GM19043 (cell line): Measurements from ENCODE around the gene ERBB2.
"Not testable (repeated sequence)": the region's sequence is repeated elsewhere in the genome, so short reads cannot be mapped to it uniquely, and the experiment has no call there.

Source experiments
- ATAC-seq: cut with Tn5 transposase; IDR thresholded peaks from one replicate; pipeline ENCODE4 v1.9.1; 2021; ENCODE audit warnings: low read depth; ENCODE audit not compliant: unreplicated experiment

The ERBB2 gene

DNA sequence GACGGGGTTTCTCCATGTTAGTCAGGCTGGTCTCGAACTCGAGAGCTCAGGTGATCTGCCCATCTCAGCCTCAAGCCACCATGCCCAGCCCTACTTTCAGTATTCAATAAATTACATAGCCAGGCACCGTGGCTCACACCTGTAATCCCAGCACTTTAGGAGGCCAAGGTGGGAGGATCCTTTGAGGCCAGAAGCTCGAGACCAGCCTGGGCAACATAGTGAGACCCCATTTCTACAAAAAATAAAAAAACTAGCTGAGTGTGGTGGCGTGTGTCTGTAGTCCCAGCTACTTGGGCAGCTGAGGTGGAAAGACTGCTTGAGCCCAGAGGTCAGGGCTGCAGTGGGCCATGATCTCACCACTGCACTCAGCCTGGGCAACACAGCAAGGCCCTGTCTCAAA, 22.2 kb downstream of the ERBB2 start:
- ATAC-seq: no peak

DNA sequence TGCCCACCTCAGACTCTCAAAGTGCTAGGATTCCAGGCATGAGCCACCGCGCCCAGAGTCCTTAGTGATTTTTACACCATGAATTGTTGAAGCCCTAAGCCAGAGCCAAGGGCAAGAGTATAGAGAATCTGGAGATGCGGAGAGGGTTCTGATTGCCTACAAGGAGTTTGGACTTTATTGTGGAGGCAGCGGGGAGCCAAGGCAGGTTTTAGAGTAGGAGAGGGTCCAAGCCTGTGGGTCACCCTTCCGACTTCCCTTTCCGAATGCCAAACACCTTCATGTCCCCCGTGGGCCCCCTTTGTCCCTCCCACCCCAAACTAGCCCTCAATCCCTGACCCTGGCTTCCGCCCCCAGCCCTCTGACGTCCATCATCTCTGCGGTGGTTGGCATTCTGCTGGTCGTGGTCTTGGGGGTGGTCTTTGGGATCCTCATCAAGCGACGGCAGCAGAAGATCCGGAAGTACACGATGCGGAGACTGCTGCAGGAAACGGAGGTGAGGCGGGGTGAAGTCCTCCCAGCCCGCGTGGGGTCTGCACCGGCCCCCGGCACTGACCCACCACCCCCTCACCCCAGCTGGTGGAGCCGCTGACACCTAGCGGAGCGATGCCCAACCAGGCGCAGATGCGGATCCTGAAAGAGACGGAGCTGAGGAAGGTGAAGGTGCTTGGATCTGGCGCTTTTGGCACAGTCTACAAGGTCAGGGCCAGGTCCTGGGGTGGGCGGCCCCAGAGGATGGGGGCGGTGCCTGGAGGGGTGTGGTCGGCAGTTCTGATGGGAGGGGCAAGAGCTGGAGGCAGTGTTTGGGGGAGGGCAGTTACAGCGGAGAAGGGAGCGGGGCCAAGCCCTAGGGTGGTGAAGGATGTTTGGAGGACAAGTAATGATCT, 23.3 kb downstream of the ERBB2 start:
- no peak for ATAC-seq

DNA sequence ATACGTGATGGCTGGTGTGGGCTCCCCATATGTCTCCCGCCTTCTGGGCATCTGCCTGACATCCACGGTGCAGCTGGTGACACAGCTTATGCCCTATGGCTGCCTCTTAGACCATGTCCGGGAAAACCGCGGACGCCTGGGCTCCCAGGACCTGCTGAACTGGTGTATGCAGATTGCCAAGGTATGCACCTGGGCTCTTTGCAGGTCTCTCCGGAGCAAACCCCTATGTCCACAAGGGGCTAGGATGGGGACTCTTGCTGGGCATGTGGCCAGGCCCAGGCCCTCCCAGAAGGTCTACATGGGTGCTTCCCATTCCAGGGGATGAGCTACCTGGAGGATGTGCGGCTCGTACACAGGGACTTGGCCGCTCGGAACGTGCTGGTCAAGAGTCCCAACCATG, 24.9 kb downstream of the ERBB2 start:
- ATAC-seq: no peak

DNA sequence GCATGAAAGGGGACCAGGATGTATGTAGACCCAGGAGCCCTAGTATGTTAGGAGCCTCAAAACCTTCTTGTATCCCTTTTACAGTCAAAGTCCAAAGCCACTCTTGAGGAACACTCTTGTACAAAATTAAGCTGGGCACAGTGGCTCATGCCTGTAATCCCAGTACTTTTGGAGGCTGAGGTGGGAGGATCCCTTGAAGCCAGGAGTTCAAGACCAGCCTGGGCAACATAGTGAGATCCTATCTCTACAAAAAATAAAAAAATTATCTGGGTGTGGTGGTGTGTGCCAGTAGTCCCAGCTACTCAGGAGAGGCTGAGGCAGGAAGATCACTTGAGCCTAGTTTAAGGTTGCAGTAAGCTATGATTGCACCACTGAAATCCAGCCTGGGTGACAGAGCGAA, 26.1 kb downstream of the ERBB2 start:
- not testable (repeated sequence) for ATAC-seq

DNA sequence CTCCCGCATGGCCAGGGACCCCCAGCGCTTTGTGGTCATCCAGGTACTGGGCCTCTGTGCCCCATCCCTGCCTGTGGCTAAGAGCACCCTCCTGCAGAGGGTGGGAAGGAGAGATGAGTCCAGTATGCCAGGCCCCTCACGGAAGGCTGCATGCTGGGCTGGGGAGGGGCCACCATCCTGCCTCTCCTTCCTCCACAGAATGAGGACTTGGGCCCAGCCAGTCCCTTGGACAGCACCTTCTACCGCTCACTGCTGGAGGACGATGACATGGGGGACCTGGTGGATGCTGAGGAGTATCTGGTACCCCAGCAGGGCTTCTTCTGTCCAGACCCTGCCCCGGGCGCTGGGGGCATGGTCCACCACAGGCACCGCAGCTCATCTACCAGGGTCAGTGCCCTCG, 26.8 kb downstream of the ERBB2 start:
- ATAC-seq: no peak

DNA sequence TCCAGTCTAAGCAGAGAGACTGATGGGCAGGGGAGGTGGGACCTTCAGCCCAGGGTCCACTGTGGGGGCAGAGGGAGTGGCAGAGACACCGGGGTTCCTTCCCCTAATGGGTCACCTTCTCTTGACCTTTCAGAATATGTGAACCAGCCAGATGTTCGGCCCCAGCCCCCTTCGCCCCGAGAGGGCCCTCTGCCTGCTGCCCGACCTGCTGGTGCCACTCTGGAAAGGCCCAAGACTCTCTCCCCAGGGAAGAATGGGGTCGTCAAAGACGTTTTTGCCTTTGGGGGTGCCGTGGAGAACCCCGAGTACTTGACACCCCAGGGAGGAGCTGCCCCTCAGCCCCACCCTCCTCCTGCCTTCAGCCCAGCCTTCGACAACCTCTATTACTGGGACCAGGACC, 27.7 kb downstream of the ERBB2 start:
- ATAC-seq: no peak

DNA sequence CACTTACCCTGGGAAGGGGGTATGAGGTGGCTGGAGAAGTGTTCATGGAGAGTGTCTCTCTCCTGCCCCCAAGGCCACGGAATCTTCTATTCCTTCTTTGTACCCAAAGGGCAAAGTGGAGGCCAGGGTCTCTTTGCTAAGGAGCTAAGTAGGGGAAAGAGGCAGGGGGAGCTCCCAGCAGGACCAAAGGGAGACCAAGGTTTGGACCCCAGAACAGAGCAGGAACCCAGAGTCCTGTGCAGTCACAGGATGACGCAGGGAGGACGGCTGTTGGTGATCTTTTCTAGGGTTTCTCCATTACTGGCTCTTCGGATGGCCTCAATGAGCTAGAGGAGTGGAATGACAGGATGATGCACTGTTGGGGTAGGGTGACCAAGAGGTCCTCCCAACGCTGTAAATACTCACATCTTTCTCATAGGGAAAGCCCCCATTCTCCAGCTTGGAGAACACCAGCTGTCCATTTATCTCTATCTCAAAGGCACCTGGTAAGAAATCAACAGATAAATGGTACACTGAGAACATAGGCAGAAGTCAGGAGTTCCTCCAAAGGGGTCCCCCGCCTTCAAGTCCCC, 29.5 kb downstream of the ERBB2 start:
- no peak for ATAC-seq

DNA sequence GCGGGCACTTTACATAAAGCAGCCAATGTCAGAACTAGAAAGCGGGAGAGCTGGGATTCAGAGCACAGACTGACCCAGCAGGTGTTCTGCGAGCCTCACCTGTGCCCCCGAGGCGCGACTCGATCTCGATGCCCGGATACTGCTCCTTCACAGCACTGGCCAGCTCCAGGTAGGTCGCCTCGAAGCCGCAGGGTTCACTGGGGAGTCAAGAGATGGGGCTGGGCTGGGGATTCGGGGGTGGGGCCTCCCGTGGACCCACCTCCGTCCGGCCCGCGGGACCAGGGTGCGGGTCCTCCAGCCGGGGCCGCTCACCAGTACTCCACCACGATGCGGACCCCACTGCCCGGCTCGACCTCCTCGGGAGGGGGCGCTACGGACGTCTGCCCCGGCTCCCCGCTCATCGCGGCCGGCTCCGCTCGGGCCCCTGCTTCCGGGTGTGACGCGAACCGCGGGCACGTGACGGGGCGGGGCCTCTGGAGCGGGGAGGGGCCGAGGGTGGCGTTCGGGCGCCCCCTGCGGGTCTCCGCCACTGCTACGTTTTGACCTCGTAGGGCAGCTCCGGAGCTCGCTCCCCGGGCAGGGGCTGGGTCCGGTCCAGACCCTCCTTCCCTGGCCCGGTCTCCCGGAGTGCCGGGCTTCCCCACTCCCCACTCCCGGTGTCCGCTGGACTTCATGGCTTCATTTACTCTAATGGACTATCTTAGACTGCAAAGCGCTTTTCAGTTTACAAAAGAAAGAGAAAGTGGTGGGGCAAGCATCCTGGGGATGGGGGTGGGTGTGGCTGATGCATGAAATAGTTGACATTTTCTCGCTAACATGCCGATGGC, 30.4 kb downstream of the ERBB2 start, which contains the start of gene MIEN1:
TSS of gene MIEN1 (minus strand) at position 438 of the 827 bp plus-strand sequence. CDS start at position 401, 37 bp downstream.
- ATAC-seq: peak; percentile 79

DNA sequence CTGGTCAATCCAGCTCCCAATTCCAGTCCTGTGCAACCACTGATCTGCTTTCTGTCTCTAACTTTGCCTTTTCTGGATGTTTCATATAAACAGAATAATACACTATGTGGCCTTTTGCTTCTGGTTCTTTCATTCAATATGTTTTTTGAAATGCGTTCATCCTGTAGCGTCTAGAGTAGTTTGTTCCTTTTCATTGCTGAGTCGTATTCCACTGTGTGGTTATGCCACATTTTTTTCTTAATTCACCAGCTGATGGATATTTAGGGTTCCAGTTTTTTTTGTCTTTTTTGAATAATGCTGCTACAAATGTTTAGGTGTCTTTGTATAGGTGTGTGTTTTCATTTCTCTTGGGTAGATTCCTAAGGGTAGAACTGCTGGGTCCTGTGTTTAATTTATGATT, 32.7 kb downstream of the ERBB2 start:
- ATAC-seq: no peak

DNA sequence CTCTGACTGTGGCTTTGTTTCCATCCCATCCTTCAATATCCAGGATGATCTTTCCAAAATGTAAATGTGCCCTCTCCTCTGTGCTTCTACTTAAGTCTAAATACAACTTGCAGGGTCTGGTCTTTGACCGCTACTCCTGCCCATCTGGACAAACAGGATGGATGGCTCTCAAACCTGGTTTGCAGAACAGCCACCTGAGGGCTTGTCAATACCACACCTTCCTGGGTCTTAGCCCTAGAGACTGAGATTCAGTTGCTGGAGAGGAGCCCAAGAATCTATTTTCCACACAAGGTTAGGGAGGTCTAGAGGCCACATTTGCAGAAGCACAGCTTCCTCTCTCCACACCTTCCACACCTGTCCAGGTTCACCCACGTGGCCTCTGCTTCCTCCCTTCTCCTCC, 36.0 kb downstream of the ERBB2 start:
- ATAC-seq: no peak

DNA sequence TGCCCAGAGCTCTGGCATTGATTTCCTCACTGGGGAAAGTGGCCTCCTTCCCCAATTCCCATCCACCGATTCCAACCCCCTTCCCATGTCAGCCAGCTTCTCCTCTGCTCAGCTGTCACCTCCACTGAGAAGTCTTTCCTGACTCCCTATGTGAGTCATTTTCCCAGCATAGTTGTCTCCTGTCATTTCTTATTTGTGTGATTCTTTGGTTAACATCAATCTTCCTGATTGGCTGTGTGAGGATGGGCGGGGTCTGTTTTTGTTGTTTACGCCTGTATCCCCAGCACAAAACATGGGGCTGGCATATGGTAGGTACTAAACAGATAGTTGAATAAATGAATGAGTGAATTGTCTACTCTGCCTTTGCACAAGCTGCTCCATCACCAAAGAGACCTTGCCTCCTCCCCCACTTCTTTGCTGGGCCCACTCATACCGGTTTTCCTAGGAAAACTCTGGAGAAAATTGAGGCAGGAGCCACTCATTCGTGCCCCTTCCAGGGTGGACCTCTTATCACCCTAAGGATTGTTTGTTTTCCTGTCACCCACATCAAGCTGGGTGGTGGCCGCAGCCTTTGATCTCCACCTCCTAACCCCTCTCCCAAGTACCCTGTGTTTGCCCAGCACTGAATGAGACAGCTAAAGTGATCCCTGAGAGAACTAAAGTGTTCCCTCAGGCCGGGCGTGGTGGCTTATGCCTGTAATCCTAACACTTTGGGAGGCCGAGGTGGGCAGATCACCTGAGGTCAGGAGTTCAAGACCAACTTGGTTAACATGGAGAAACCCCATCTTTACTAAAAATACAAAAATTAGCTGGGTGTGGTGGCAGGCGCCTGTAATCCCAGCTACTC, 36.7 kb downstream of the ERBB2 start:
- ATAC-seq: no peak

DNA sequence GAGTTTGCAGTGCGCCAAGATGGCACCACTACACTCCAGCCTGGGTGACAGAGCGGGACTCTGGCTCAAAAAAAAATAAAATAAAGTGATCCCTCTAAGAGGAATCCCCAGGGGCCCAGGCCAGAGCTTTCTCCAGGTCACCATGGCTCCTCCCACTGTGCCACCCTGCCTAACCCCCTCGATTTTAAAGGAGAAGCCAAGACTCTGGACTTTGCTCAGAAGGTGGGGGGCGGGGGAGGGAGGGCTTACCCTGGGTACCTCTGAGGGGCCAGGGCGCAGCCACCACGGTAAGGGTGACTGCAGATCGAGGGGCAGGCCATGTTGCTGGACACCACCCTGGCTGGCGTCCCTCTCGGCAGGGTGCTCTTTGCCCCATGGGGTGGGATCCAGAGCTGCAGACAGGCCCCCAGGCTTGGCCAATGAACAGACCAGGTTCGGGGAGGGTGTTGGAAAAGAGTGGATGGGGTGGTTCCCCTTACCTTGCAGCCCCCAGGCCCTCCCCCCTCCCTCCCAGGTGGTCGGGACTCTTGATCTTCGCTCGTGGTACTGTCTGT, 37.4 kb downstream of the ERBB2 start:
- no peak for ATAC-seq

DNA sequence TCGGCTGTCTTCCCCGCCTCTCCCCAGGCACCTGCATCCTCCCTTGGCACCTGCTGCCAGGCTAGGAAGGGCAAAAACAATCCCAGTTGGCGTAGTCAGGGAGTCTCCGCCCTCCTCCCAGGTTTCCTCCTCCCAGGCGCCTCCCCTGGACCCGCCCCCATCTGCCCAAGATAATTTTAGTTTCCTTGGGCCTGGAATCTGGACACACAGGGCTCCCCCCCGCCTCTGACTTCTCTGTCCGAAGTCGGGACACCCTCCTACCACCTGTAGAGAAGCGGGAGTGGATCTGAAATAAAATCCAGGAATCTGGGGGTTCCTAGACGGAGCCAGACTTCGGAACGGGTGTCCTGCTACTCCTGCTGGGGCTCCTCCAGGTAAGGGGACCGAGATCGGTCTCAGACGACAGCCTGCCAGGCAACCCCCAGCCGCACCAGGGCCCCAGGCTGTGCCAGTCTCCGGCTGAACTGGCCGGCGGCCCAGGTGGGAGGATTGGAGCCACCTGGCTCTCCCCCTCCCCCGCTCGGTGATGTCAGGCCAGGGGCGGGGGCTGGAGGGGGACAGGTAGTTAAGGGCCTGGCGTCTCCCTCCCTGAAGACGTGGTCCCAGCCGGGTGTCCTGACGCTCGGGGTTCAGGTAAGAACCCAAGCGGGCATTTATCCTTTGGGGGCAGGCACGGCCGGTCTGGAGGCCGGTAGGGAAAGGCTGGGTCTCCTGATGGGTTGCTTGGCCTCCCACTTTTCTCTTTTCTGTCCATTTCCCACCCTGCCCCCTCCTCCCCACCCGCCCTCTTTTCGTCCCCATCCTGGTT, 38.1 kb downstream of the ERBB2 start, which contains the start of gene GRB7:
TSS of gene GRB7 (plus strand) at position 179 of the 808 bp plus-strand sequence. CDS start 4,364 bp downstream, outside the sequence.
- ATAC-seq: no peak

DNA sequence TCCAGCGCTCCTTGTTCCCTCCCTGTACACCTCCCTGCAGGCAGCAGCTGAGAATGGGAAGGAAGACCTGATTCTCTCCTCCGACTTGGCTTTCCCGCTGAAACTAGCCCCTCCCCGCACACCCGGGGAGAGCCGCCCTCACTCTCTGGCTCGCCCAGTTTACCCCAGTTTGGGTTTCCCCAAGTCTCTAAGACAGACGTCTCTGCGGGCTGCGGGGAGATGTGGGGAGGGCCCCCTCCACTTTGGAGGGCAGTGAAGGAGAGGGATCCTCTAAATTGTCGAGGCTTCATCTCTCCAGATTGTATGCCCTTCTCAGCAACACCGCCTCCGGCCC, 38.7 kb downstream of the ERBB2 start:
- no peak for ATAC-seq

DNA sequence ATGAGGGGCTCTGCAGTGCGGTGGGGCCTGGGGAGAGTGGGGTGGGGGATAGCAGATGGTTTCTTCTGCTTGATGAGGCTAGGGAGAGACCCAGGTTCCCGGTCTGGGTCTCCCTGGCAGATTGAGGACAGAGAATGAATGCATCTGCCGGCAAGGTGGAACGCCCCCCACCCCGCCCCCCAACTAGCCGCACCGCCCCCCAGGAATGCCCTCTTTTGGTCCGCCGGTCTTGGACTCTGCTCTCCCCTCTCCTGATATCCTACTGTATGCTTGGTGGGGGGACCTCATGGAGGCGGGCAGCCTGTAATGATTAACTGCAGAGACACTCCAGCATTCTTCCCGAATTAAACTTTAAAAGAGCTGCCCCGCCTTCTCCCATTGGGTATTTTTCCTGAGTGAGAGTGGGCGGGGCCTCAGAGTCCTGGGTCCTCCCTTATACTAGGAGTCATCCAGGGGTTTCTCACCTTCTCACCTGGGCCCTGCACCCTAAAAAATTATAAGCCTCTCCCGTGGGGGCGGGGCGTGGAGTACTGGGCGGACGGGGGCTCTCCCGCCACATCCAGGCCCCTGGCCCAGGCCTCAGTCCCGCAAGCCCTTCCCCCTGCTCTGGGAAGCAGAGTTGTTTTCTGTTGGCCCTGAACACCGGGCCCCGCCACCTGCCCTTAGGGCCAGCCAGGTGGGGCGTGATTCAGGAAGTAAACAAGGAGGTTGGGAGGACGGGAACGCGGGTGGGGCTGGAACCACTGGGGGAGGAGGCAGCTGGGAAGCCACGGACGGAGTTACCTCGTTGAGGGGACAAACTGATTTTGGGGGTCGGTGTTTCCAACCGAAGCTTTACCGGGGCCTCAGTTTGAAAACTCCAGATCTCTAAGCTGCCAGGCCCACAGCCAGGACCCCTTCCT, 39.4 kb downstream of the ERBB2 start:
- no peak for ATAC-seq

DNA sequence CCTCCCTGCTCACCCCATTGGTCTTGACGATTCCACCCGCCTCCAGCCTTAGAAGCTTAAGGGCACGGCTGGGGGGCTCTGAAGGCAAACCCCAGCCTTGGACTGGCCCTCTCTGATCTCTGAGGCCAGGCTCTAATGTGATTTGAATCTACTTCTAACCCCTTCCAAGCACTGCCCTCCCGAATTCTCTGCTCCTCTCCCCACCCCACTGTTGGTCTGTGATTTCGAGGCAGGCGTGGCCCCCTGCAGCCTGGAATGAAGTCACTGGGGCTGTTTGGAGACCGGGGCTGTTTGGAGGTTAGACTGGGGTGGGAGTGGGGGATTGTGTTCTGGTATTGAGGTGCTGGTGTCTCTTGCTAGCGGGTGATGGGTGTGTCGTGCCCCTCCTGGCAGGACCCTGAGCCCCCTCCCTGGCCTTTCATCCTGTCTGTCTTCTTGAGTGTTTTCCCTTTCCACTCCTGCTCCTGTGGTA, 40.1 kb downstream of the ERBB2 start:
- ATAC-seq: no peak

DNA sequence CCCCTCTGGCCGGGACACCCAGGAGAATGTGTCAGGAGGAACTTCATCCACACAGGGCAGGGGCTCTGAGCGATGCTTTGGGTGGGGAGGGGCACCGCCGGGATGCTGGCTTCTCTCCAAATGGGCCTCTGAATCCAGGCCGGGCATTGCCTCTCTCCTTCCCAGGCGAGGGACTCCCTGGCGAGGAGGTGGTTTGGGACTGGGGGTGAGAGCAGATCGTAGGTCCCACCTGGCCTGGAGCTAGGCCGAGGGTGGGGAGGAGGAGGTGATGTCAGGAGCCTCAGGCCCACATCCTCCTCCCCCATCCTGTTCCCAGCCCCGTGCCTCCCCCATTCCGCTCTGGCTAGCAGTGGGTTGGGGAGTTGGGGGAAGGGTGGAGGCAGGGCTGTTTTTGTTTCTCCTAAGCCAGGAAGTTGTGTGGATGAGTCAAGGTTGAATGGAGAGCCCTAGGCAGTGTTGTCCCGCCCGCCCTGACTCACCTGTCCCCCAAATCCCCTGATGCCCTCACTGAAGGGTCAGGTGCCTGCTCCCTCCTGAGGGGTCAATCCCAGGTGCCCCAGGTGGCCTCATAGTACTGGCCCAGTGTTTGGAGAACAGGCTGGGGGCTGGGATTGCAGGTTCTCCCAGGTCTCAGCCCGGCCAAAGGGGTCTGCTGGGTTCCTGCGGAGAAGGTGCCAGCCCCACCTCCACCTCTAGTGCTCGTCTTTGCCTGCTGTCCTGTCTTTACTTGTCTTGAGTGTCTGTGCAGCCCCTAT, 40.7 kb downstream of the ERBB2 start:
- ATAC-seq: no peak
